Astrocyte (in vitro differentiated cells and primary cell): Measurements from ENCODE around the gene VAT1L. TPM values are rescaled to one million over a fixed set of nuclear protein-coding genes. Genes with fewer than 3 reads are reported as not detected.

Experiments used
- DNase-seq: peaks from one replicate; pipeline ENCODE4 v3.0.0-alpha.2; 2010; ENCODE audit warnings: low read depth
- FAIRE-seq: peaks from 2 replicates; lab custom pipeline; 2011; peaks lifted over from hg19 to GRCh38; lab: Jason Lieb, UNC
- H2AFZ ChIP-seq: 2 replicates; pipeline ENCODE4 v1.6.0; 2012; ENCODE audit warnings: low read depth, low read length, inconsistent platforms
- H3K27ac ChIP-seq: 2 replicates; pipeline ENCODE4 v1.5.1; 2011; ENCODE audit warnings: low read depth, low read length, inconsistent platforms
- H3K27me3 ChIP-seq: 2 replicates; pipeline ENCODE4 v1.6.0; 2011; ENCODE audit warnings: low read length, inconsistent platforms; ENCODE audit not compliant: insufficient read depth
- H3K36me3 ChIP-seq: 2 replicates; pipeline ENCODE4 v1.5.1; 2011; ENCODE audit warnings: low read length, inconsistent platforms; ENCODE audit not compliant: insufficient read depth
- H3K4me1 ChIP-seq: 2 replicates; pipeline ENCODE4 v1.5.1; 2011; ENCODE audit warnings: low read length, inconsistent platforms; ENCODE audit not compliant: insufficient read depth
- H3K4me2 ChIP-seq: 2 replicates; pipeline ENCODE4 v1.6.0; 2012; ENCODE audit warnings: low read length, inconsistent platforms
- H3K4me3 ChIP-seq: 2 replicates; pipeline ENCODE4 v1.5.1; 2011; ENCODE audit warnings: low read depth, mild to moderate bottlenecking, low read length, inconsistent platforms; ENCODE audit not compliant: insufficient read depth
- H3K79me2 ChIP-seq: 2 replicates; pipeline ENCODE4 v1.6.0; 2012; ENCODE audit warnings: mild to moderate bottlenecking, low read length, inconsistent platforms; ENCODE audit not compliant: insufficient read depth
- H3K9ac ChIP-seq: 2 replicates; pipeline ENCODE4 v1.6.0; 2012; ENCODE audit warnings: mild to moderate bottlenecking, low read length, inconsistent platforms
- H3K9me3 ChIP-seq: 2 replicates; pipeline ENCODE4 v1.5.1; 2012; ENCODE audit warnings: low read depth, mild to moderate bottlenecking, low read length, inconsistent platforms; ENCODE audit not compliant: insufficient read depth
- H4K20me1 ChIP-seq: 2 replicates; pipeline ENCODE4 v1.6.0; 2012; ENCODE audit warnings: low read length, inconsistent platforms; ENCODE audit not compliant: insufficient read depth
- H3K27ac Mint-ChIP-seq: one replicate; pipeline ENCODE4 v1.8.0; 2021; ENCODE audit warnings: mild to moderate bottlenecking, mixed read lengths; ENCODE audit not compliant: unreplicated experiment
- H3K27me3 Mint-ChIP-seq: one replicate; pipeline ENCODE4 v1.8.0; 2021; ENCODE audit warnings: low read depth, mixed read lengths; ENCODE audit not compliant: unreplicated experiment
- H3K36me3 Mint-ChIP-seq: one replicate; pipeline ENCODE4 v1.8.0; 2021; ENCODE audit warnings: low read depth, mixed read lengths; ENCODE audit not compliant: unreplicated experiment
- H3K4me1 Mint-ChIP-seq: one replicate; pipeline ENCODE4 v1.8.0; 2021; ENCODE audit warnings: low read depth, mixed read lengths; ENCODE audit not compliant: unreplicated experiment
- H3K4me3 Mint-ChIP-seq: one replicate; pipeline ENCODE4 v1.8.0; 2021; ENCODE audit warnings: mild to moderate bottlenecking, moderate library complexity, mixed read lengths; ENCODE audit not compliant: unreplicated experiment
- H3K9me3 Mint-ChIP-seq: one replicate; pipeline ENCODE4 v1.8.0; 2021; ENCODE audit warnings: mild to moderate bottlenecking, mixed read lengths; ENCODE audit not compliant: unreplicated experiment
- EZH2 ChIP-seq: IDR thresholded peaks from 2 replicates; pipeline ENCODE4 v1.6.1; 2012; ENCODE audit warnings: mild to moderate bottlenecking, low read length, inconsistent platforms; ENCODE audit not compliant: insufficient read depth
- total RNA-seq: library from RNA; stranded (reverse); gene quantifications from 2 replicates; pipeline ENCODE4 v1.2.1, GENCODE V29; 2021
- TF ChIP-seq, protein P1 (sequence below): IDR thresholded peaks from 2 replicates; pipeline ENCODE4 v1.5.1; 2011; ENCODE audit warnings: low read depth, mild to moderate bottlenecking, inconsistent platforms, low read length, moderate library complexity; ENCODE audit not compliant: insufficient read depth

Gene VAT1L
- total RNA-seq, 1 donor from 2014 or later, result 3.3 TPM

DNA sequence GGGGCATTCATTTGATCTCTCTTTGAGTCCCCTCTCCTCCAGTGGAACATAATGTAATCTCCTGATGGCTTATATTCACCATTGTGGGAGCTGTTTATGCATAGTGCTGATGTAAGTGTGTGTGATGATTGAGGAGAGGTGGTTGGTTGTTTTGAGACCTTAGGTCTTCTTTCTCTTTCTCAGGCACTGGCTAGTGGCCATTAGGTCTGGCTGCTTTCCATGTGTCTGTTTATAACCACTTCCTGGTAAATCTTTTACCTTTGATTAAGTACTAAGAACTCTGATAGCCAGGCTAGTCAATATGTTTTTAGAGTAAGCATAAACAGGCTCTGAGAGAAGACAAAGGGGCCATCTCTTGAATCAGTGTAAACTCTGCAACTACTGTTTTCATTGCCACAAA is 27.9 kb downstream of the VAT1L start:
- FAIRE-seq (no peak), DNase-seq (peak; percentile 62)
- no peaks in the 10 kb centered on the region for H3K27me3 ChIP-seq
- no peaks in the 10 kb centered on the region for H4K20me1 ChIP-seq
- H3K27ac ChIP-seq, result no peak overlapping the region
- no peak overlapping the region for H3K4me2 ChIP-seq
- no peak overlapping the region for H3K27ac Mint-ChIP-seq
- H3K4me3 ChIP-seq, result no peak overlapping the region
- TF ChIP-seq EZH2, result no peak
- TF ChIP-seq, protein P1, sequence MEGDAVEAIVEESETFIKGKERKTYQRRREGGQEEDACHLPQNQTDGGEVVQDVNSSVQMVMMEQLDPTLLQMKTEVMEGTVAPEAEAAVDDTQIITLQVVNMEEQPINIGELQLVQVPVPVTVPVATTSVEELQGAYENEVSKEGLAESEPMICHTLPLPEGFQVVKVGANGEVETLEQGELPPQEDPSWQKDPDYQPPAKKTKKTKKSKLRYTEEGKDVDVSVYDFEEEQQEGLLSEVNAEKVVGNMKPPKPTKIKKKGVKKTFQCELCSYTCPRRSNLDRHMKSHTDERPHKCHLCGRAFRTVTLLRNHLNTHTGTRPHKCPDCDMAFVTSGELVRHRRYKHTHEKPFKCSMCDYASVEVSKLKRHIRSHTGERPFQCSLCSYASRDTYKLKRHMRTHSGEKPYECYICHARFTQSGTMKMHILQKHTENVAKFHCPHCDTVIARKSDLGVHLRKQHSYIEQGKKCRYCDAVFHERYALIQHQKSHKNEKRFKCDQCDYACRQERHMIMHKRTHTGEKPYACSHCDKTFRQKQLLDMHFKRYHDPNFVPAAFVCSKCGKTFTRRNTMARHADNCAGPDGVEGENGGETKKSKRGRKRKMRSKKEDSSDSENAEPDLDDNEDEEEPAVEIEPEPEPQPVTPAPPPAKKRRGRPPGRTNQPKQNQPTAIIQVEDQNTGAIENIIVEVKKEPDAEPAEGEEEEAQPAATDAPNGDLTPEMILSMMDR, result no peak
- H3K9me3 Mint-ChIP-seq, result no peaks in the 10 kb centered on the region
- no peak overlapping the region for H2AFZ ChIP-seq
- no peak overlapping the region for H3K9ac ChIP-seq
- peaks cover 2% of the 10 kb centered on the region for H3K4me1 Mint-ChIP-seq
- no peaks in the 10 kb centered on the region for H3K9me3 ChIP-seq
- no peaks in the 10 kb centered on the region for H3K36me3 Mint-ChIP-seq
- H3K27me3 Mint-ChIP-seq, result peaks cover 16% of the 10 kb centered on the region
- peaks cover 8% of the 10 kb centered on the region for H3K36me3 ChIP-seq
- peaks cover 6% of the 10 kb centered on the region for H3K4me1 ChIP-seq
- peaks cover 4% of the 10 kb centered on the region for H3K79me2 ChIP-seq
- no peak overlapping the region for H3K4me3 Mint-ChIP-seq

DNA sequence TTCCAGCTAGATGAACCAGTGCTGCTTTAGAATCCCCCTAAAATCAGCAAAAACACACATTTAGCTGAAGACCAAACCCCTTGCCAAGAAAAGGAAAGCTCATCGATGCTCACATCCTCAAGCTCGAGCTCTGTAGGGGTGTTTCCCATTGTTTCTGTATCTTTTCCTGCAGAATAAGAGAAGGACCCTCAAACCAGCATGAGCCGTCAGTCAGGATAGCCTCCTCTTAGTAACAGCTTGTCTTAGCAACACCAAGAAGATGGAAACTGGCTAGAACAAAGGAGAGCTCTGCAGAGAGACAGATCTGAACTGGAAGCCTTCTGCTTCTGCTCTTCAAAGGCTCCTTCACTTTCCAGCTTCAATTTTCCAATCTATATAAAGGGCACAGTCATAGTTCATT is 32.0 kb downstream of the VAT1L start:
- Mint-ChIP-seq H3K36me3 (no peaks in the 10 kb centered on the region), H3K4me3 (no peak overlapping the region), H3K27ac (no peak overlapping the region), H3K9me3 (no peaks in the 10 kb centered on the region), H3K27me3 (peaks cover 19% of the 10 kb centered on the region), H3K4me1 (peaks cover 2% of the 10 kb centered on the region)
- FAIRE-seq (no peak), DNase-seq (no peak)
- H3K27ac ChIP-seq, result no peak overlapping the region
- H3K27me3 ChIP-seq, result no peaks in the 10 kb centered on the region
- H3K4me1 ChIP-seq, result peaks cover 3% of the 10 kb centered on the region
- H2AFZ ChIP-seq, result no peak overlapping the region
- H3K4me3 ChIP-seq, result no peak overlapping the region
- TF ChIP-seq, protein P1, result no peak
- no peak for TF ChIP-seq EZH2
- H3K36me3 ChIP-seq, result peaks cover 8% of the 10 kb centered on the region
- H3K9ac ChIP-seq, result no peak overlapping the region
- no peaks in the 10 kb centered on the region for H3K79me2 ChIP-seq
- no peaks in the 10 kb centered on the region for H3K9me3 ChIP-seq
- H3K4me2 ChIP-seq, result no peak overlapping the region
- no peaks in the 10 kb centered on the region for H4K20me1 ChIP-seq

DNA sequence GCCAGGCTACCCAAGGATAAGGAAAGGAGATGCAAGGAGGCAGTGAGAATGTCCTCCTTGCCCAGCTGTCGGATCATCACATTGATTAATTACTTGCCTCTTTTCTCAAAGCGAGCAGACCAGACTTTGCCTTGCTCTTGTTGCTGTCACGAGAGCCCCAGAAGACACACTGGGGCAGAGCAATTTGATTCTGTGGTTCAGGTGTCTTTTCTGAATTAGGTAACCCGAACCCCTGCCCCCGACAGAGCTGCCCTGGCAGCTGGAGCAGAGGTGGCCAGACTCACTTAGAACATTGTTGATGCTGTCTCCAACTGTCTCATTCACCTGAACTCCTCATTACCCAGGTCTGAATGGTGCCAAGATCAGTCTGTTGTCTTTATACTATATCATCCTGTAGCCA is 34.3 kb downstream of the VAT1L start:
- Histone ChIP-seq H3K9ac (no peak overlapping the region), H4K20me1 (no peaks in the 10 kb centered on the region), H3K27ac (no peak overlapping the region), H3K79me2 (no peaks in the 10 kb centered on the region), H3K9me3 (no peaks in the 10 kb centered on the region), H3K4me3 (no peak overlapping the region), H2AFZ (no peak overlapping the region), H3K4me2 (no peak overlapping the region), H3K4me1 (no peaks in the 10 kb centered on the region), H3K36me3 (peaks cover 8% of the 10 kb centered on the region), H3K27me3 (no peaks in the 10 kb centered on the region)
- DNase-seq (no peak), FAIRE-seq (no peak)
- H3K4me3 Mint-ChIP-seq, result no peak overlapping the region
- peaks cover 15% of the 10 kb centered on the region for H3K27me3 Mint-ChIP-seq
- no peaks in the 10 kb centered on the region for H3K9me3 Mint-ChIP-seq
- H3K27ac Mint-ChIP-seq, result no peak overlapping the region
- H3K4me1 Mint-ChIP-seq, result no peaks in the 10 kb centered on the region
- H3K36me3 Mint-ChIP-seq, result no peaks in the 10 kb centered on the region
- no peak for TF ChIP-seq EZH2
- TF ChIP-seq, protein P1, result no peak
